ENCODE data around the gene RBMS1.

RBMS1 gene

GRCh38 chr2:160278101-160278878 lies 215.3 kb downstream of the RBMS1 start:
- no peaks in the 10 kb centered on the region for H3K27me3 ChIP-seq (ENCODE audit: insufficient read depth, poor library complexity, severe bottlenecking)
- DNase-seq (ENCODE audit: low read depth in 1 of 2, low spot score in 1 of 2) = no peak
- H3K4me3 ChIP-seq (replicated peaks; ENCODE audit: insufficient read depth, low read length) = no peak overlapping the region
- no peak for TF ChIP-seq SPI1 (IDR thresholded peaks at IDR 0.05; ENCODE audit: borderline replicate concordance, low read depth)
- no peak for TF ChIP-seq CTCF (IDR thresholded peaks at IDR 0.05; ENCODE audit: insufficient read depth, low read length)
- no peak for TF ChIP-seq GABPA (IDR thresholded peaks at IDR 0.05; ENCODE audit: low read depth)
- no peak for TF ChIP-seq POLR2AphosphoS5 (IDR thresholded peaks at IDR 0.05; ENCODE audit: low read depth)
- TF ChIP-seq REST (IDR thresholded peaks at IDR 0.05; ENCODE audit: insufficient replicate concordance, low read depth) = no peak
- H3K27ac ChIP-seq (replicated peaks) = no peak overlapping the region

GRCh38 chr2:160277151-160277550 lies 216.5 kb downstream of the RBMS1 start:
- TF ChIP-seq REST (IDR thresholded peaks at IDR 0.05; ENCODE audit: insufficient replicate concordance, low read depth) = no peak
- TF ChIP-seq GABPA (IDR thresholded peaks at IDR 0.05; ENCODE audit: low read depth) = no peak
- no peak for TF ChIP-seq SPI1 (IDR thresholded peaks at IDR 0.05; ENCODE audit: borderline replicate concordance, low read depth)
- no peak for TF ChIP-seq CTCF (IDR thresholded peaks at IDR 0.05; ENCODE audit: insufficient read depth, low read length)
- no peak for TF ChIP-seq POLR2AphosphoS5 (IDR thresholded peaks at IDR 0.05; ENCODE audit: low read depth)
- Histone ChIP-seq H3K27ac (replicated peaks) (no peak overlapping the region), H3K4me3 (replicated peaks; ENCODE audit: insufficient read depth, low read length) (no peak overlapping the region), H3K27me3 (ENCODE audit: insufficient read depth, poor library complexity, severe bottlenecking) (no peaks in the 10 kb centered on the region)
- no peak for DNase-seq (ENCODE audit: low read depth in 1 of 2, low spot score in 1 of 2)

GRCh38 chr2:160275656-160276055 lies 218.0 kb downstream of the RBMS1 start:
- Histone ChIP-seq H3K27ac (replicated peaks) (no peak overlapping the region), H3K27me3 (ENCODE audit: insufficient read depth, poor library complexity, severe bottlenecking) (no peaks in the 10 kb centered on the region), H3K4me3 (replicated peaks; ENCODE audit: insufficient read depth, low read length) (no peak overlapping the region)
- DNase-seq (ENCODE audit: low read depth in 1 of 2, low spot score in 1 of 2) = no peak
- TF ChIP-seq CTCF (IDR thresholded peaks at IDR 0.05; ENCODE audit: insufficient read depth, low read length) (no peak), GABPA (IDR thresholded peaks at IDR 0.05; ENCODE audit: low read depth) (no peak), SPI1 (IDR thresholded peaks at IDR 0.05; ENCODE audit: borderline replicate concordance, low read depth) (no peak), POLR2AphosphoS5 (IDR thresholded peaks at IDR 0.05; ENCODE audit: low read depth) (no peak), REST (IDR thresholded peaks at IDR 0.05; ENCODE audit: insufficient replicate concordance, low read depth) (no peak)

Measured in HL-60 (cell line).